Vagina (tissue), 2 donors: ENCODE data around the gene EPS8L2. TPM values are rescaled to one million over a fixed set of nuclear protein-coding genes. Genes with fewer than 3 reads are reported as not detected.

ENCODE experiments used
- DNase-seq, 2 donors: peaks; one replicate each; pipeline ENCODE4 v3.0.0-alpha.2; 2017; ENCODE audit errors: extremely low spot score in 2 of 2
- H3K27ac ChIP-seq: fragments of 200-600 bp; sonication (generic); one replicate; pipeline ENCODE4 v1.5.1; 2019
- H3K27me3 ChIP-seq: fragments of 200-600 bp; sonication (generic); one replicate; pipeline ENCODE4 v1.5.1; 2019
- H3K36me3 ChIP-seq, 2 donors: fragments of 200-600 bp; sonication (generic); one replicate each; pipeline ENCODE4 v1.5.1; 2017 to 2019
- H3K4me1 ChIP-seq: fragments of 200-600 bp; sonication (generic); one replicate; pipeline ENCODE4 v1.5.1; 2019
- H3K4me3 ChIP-seq, 2 donors: fragments of 200-600 bp; sonication (generic); 1 replicate in 1 of 2; 2 replicates in 1 of 2; pipeline ENCODE4 v1.5.1; 2016 to 2019
- H3K9me3 ChIP-seq: fragments of 200-600 bp; sonication (generic); one replicate; pipeline ENCODE4 v1.5.1; 2019
- CTCF ChIP-seq, 3 experiments: fragments of 450-650 bp in 2 of 3; fragments of 200-600 bp in 1 of 3; sonication (generic) in 1 of 3; IDR thresholded peaks; one replicate each; pipeline ENCODE4 v1.5.1; 2017 to 2019; ENCODE audit warnings: antibody characterized with exemption in 3 of 3, mild to moderate bottlenecking in 2 of 3, moderate library complexity in 2 of 3
- POLR2A ChIP-seq, 2 donors: fragments of 450-650 bp; IDR thresholded peaks; one replicate each; pipeline ENCODE4 v1.6.1; 2017; ENCODE audit warnings: antibody characterized with exemption in 2 of 2, mild to moderate bottlenecking in 2 of 2, moderate library complexity in 2 of 2
- POLR2AphosphoS5 ChIP-seq, 2 donors: sonication (generic); formaldehyde crosslinking; IDR thresholded peaks; one replicate each; pipeline ENCODE4 v1.9.0; 2017; ENCODE audit warnings: antibody characterized with exemption in 2 of 2, mild to moderate bottlenecking in 2 of 2, low read depth in 1 of 2; ENCODE audit not compliant: insufficient read depth in 1 of 2
- intact Hi-C: fragments of 100-400 bp; cut with DNase I; formaldehyde crosslinking; loops from one replicate; pipeline ENCODE4 v1.15.1; 2023
- total RNA-seq: library from RNA; depleted of rRNA; stranded (reverse); fragments of >200 nt; gene quantifications from one replicate; pipeline ENCODE4 v1.2.3, GENCODE V29; 2016

The EPS8L2 gene
- total RNA-seq, 1 donor from 2014 or later: 195 TPM

GRCh38 chr11:660281-660680, 45.8 kb upstream of the EPS8L2 start:
- H3K4me1 ChIP-seq: peaks cover 9% of the 10 kb centered on the region
- H3K4me3 ChIP-seq: no peak overlapping the region
- DNase-seq: no peak
- intact Hi-C loops: loop anchor here (5.0 kb wide), 1 partner anchor 67 kb away; no protein-coding TSS in a partner anchor
- peaks cover 0 to 4% of the 10 kb centered on the region in 2 donors for H3K36me3 ChIP-seq
- no peaks in the 10 kb centered on the region for H3K9me3 ChIP-seq
- TF ChIP-seq CTCF (IDR thresholded peaks at IDR 0.05): no peak
- TF ChIP-seq POLR2A (IDR thresholded peaks at IDR 0.05): no peak
- no peak for TF ChIP-seq POLR2AphosphoS5 (IDR thresholded peaks at IDR 0.05; ENCODE audit: insufficient read depth in 1 of 2, low read depth in 1 of 2)
- no peaks in the 10 kb centered on the region for H3K27me3 ChIP-seq
- H3K27ac ChIP-seq: no peak overlapping the region

GRCh38 chr11:660681-661444, 45.2 kb upstream of the EPS8L2 start:
- peaks cover 0 to 4% of the 10 kb centered on the region in 2 donors for H3K36me3 ChIP-seq
- H3K9me3 ChIP-seq: no peaks in the 10 kb centered on the region
- H3K27me3 ChIP-seq: no peaks in the 10 kb centered on the region
- no peak for TF ChIP-seq POLR2AphosphoS5 (IDR thresholded peaks at IDR 0.05; ENCODE audit: insufficient read depth in 1 of 2, low read depth in 1 of 2)
- TF ChIP-seq POLR2A (IDR thresholded peaks at IDR 0.05): no peak
- no peak for TF ChIP-seq CTCF (IDR thresholded peaks at IDR 0.05)
- intact Hi-C loops: loop anchor here (5.0 kb wide), 1 partner anchor 66 kb away; no protein-coding TSS in a partner anchor
- H3K4me1 ChIP-seq: peaks cover 15% of the 10 kb centered on the region
- no peak overlapping the region for H3K4me3 ChIP-seq
- H3K27ac ChIP-seq: no peak overlapping the region
- no peak for DNase-seq

- no peak for DNase-seq
Observed at GRCh38 chr11:662689-663274, 43.2 kb upstream of the EPS8L2 start.

GRCh38 chr11:665062-665703, 40.8 kb upstream of the EPS8L2 start:
- Histone ChIP-seq H3K9me3 (no peaks in the 10 kb centered on the region), H3K27ac (peak overlapping the region; percentile 76), H3K27me3 (no peaks in the 10 kb centered on the region), H3K4me1 (peaks cover 15% of the 10 kb centered on the region), H3K4me3 (no peak overlapping the region), H3K36me3 (no peaks in the 10 kb centered on the region)
- TF ChIP-seq CTCF (IDR thresholded peaks at IDR 0.05): no peak
- peak in 1 of 2 donors; percentile 68 for TF ChIP-seq POLR2AphosphoS5 (IDR thresholded peaks at IDR 0.05; ENCODE audit: insufficient read depth in 1 of 2, low read depth in 1 of 2)
- intact Hi-C loops: no loop called here
- no peak for DNase-seq

More at GRCh38 chr11:662689-663274, 43.2 kb upstream of the EPS8L2 start:
- peaks cover 0 to 4% of the 10 kb centered on the region in 2 donors for H3K36me3 ChIP-seq
- H3K4me1 ChIP-seq: peaks cover 17% of the 10 kb centered on the region
- TF ChIP-seq POLR2AphosphoS5 (IDR thresholded peaks at IDR 0.05; ENCODE audit: insufficient read depth in 1 of 2, low read depth in 1 of 2) (peak in 1 of 2 donors; percentile 32), POLR2A (IDR thresholded peaks at IDR 0.05) (no peak), CTCF (IDR thresholded peaks at IDR 0.05) (peak; percentile 41 to 73 (median 69))
- H3K4me3 ChIP-seq: no peak overlapping the region
- intact Hi-C loops: loop anchor here (5.0 kb wide), 1 partner anchor 65 kb away; no protein-coding TSS in a partner anchor
- no peak overlapping the region for H3K27ac ChIP-seq
- no peaks in the 10 kb centered on the region for H3K9me3 ChIP-seq
- H3K27me3 ChIP-seq: no peaks in the 10 kb centered on the region
